Suprapubic skin (tissue), 4 donors: ENCODE data around the gene ARL14.

Experiments
- POLR2A ChIP-seq, 2 donors: fragments of 450-650 bp; IDR thresholded peaks; one replicate each; pipeline ENCODE4 v1.6.1; 2017; ENCODE audit warnings: antibody characterized with exemption in 2 of 2, mild to moderate bottlenecking in 2 of 2, moderate library complexity in 2 of 2
- POLR2AphosphoS5 ChIP-seq, 3 donors: sonication (generic); formaldehyde crosslinking; IDR thresholded peaks; one replicate each; pipeline ENCODE4 v1.6.1; 2017; ENCODE audit warnings: antibody characterized with exemption in 3 of 3
- TF ChIP-seq, protein P1 (sequence below), 2 donors: fragments of 200-600 bp in 1 of 2; fragments of 450-650 bp in 1 of 2; sonication (generic) in 1 of 2; IDR thresholded peaks; one replicate each; pipeline ENCODE4 v1.5.1; 2016 to 2019; ENCODE audit warnings: antibody characterized with exemption in 2 of 2, mild to moderate bottlenecking in 1 of 2, moderate library complexity in 1 of 2

DNA sequence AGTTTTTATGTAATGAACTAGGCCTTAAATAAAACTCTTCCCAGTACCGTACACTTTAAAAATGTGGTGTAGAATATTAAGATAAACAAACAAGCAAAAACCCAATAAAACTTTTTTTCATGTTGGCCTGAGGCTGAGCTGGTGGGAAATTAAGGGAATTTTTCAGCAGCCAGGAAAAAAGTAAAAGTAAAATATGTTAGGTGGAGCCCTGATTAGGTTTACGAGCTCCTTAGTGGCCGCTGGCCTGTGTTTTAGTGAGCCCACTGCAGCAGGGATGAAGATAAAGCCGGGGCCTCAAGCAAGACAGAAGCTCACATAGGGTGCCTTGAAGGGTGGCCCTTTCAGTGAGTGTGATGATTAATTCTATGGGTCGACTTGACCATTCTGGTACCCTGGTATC lies 16.1 kb upstream of the ARL14 start:
- TF ChIP-seq, protein P1, sequence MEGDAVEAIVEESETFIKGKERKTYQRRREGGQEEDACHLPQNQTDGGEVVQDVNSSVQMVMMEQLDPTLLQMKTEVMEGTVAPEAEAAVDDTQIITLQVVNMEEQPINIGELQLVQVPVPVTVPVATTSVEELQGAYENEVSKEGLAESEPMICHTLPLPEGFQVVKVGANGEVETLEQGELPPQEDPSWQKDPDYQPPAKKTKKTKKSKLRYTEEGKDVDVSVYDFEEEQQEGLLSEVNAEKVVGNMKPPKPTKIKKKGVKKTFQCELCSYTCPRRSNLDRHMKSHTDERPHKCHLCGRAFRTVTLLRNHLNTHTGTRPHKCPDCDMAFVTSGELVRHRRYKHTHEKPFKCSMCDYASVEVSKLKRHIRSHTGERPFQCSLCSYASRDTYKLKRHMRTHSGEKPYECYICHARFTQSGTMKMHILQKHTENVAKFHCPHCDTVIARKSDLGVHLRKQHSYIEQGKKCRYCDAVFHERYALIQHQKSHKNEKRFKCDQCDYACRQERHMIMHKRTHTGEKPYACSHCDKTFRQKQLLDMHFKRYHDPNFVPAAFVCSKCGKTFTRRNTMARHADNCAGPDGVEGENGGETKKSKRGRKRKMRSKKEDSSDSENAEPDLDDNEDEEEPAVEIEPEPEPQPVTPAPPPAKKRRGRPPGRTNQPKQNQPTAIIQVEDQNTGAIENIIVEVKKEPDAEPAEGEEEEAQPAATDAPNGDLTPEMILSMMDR (IDR thresholded peaks at IDR 0.05): no peak
- TF ChIP-seq POLR2AphosphoS5 (IDR thresholded peaks at IDR 0.05) (no peak), POLR2A (IDR thresholded peaks at IDR 0.05) (no peak)
